ENCODE results near the gene PDE8A. TPM values are rescaled to one million over a fixed set of nuclear protein-coding genes. Genes with fewer than 3 reads are reported as not detected.

Gene PDE8A
- total and polyA plus RNA-seq, 2 of the 4 experiments (the other 2 are of a cell fraction), result 32.4 to 35.9 TPM

DNA sequence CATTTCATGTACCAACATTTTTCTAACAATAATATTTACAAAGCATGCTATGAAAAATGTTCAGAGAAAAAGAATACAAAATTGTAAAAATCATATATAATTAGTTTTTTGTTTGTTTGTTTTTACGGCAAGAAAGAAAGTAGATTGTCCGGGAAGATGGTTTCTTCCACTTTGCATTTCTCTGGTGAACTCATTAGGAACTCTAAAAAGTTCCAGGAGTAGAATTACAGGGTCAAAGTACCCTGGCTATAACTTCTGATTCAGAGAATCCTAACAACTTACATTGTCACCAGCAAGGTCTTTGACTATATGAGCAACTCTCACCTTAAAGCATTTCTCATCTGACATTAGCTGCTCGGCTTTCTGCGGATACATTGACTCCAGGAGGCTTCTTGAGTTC lies 196.7 kb downstream of the PDE8A start:
- Histone ChIP-seq H2BK120ac (ENCODE audit: low read depth, low read length) (no peak overlapping the region), H2AFZ (replicated peaks; ENCODE audit: low read length, poor library complexity) (no peak overlapping the region), H3K27me3 (ENCODE audit: control insufficient read depth, insufficient read depth, low read length) (peaks cover 9% of the 10 kb centered on the region), H3K36me3 (ENCODE audit: control insufficient read depth, insufficient read depth, low read length) (no peaks in the 10 kb centered on the region), H3K4me1 (ENCODE audit: control insufficient read depth, insufficient read depth, low read length) (peaks cover 2% of the 10 kb centered on the region; the same call in 1 of the 2 replicates), H4K20me1 (ENCODE audit: insufficient read depth, low read length) (no peaks in the 10 kb centered on the region), H2BK5ac (ENCODE audit: low read depth, low read length, poor library complexity, severe bottlenecking) (no peak overlapping the region), H3K9me3 (ENCODE audit: control insufficient read depth, insufficient read depth, low read length) (no peaks in the 10 kb centered on the region), H3K23ac (ENCODE audit: low read depth, low read length) (no peak overlapping the region), H3K27ac (ENCODE audit: insufficient read depth, low read length) (no peak overlapping the region), H4K5ac (ENCODE audit: low read depth, low read length) (no peak overlapping the region), H4K8ac (ENCODE audit: low read depth in 2 of 2, low read length in 2 of 2) (no peak overlapping the region), H3K56ac (ENCODE audit: extremely low read depth, insufficient read depth, low read length) (no peak overlapping the region), H4K91ac (ENCODE audit: insufficient read depth, low read depth, low read length) (no peak overlapping the region), H3K18ac (ENCODE audit: low read depth, low read length) (no peak overlapping the region), H3K4me2 (ENCODE audit: low read depth, low read length) (no peak overlapping the region), H2BK15ac (ENCODE audit: low read depth, low read length) (no peak overlapping the region), H3K79me1 (ENCODE audit: low read depth in 1 of 2, low read length in 2 of 2) (no peaks in the 10 kb centered on the region), H2AK9ac (replicated peaks; ENCODE audit: low read depth, low read length, poor library complexity) (no peak overlapping the region), H2BK20ac (ENCODE audit: low read depth, low read length) (no peak overlapping the region), H3K9me1 (ENCODE audit: insufficient read depth, low read length) (no peaks in the 10 kb centered on the region; the same call in 1 of the 2 replicates), H3K4me3 (ENCODE audit: insufficient read depth, low read depth, low read length) (no peak overlapping the region), H3K9ac (ENCODE audit: low read depth, low read length) (no peak overlapping the region), H2AK5ac (ENCODE audit: low read depth, low read length) (no peak overlapping the region), H3K4ac (ENCODE audit: low read depth, low read length) (no peak overlapping the region), H3K14ac (replicated peaks; ENCODE audit: low read depth, low read length) (no peak overlapping the region)
- no TSS peak for BruUV-seq (replicated peaks)
- ChIA-PET POLR2A (ENCODE audit: unreplicated experiment) (no interaction called here), CTCF (no interaction called here)
- no peak for ATAC-seq (ENCODE audit: low read depth)
- in situ Hi-C loops (cut with MboI; ENCODE audit: low sequenced_read_pairs) (no loop called here), dilution Hi-C loops (cut with HindIII; ENCODE audit: low sequenced_read_pairs, unreplicated experiment) (no loop called here), intact Hi-C loops (cut with micrococcal nuclease) (no loop called here)
- TF ChIP-seq, protein P1, sequence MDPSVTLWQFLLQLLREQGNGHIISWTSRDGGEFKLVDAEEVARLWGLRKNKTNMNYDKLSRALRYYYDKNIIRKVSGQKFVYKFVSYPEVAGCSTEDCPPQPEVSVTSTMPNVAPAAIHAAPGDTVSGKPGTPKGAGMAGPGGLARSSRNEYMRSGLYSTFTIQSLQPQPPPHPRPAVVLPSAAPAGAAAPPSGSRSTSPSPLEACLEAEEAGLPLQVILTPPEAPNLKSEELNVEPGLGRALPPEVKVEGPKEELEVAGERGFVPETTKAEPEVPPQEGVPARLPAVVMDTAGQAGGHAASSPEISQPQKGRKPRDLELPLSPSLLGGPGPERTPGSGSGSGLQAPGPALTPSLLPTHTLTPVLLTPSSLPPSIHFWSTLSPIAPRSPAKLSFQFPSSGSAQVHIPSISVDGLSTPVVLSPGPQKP (IDR thresholded peaks at IDR 0.05; ENCODE audit: borderline replicate concordance, low read depth, low read length), result no peak
- TF ChIP-seq MAFK (IDR thresholded peaks at IDR 0.05; ENCODE audit: low read depth, low read length) (no peak), MXI1 (IDR thresholded peaks at IDR 0.05; ENCODE audit: borderline replicate concordance, low read depth, low read length) (no peak), SMC3 (IDR thresholded peaks at IDR 0.05; ENCODE audit: low read depth, low read length) (no peak), RAD21 (IDR thresholded peaks at IDR 0.05; ENCODE audit: low read length) (no peak), MAZ (IDR thresholded peaks at IDR 0.05; ENCODE audit: borderline replicate concordance, low read depth, low read length) (no peak), POLR2A (IDR thresholded peaks at IDR 0.05; ENCODE audit: low read depth, low read length) (no peak)
- TF ChIP-seq, protein P2, sequence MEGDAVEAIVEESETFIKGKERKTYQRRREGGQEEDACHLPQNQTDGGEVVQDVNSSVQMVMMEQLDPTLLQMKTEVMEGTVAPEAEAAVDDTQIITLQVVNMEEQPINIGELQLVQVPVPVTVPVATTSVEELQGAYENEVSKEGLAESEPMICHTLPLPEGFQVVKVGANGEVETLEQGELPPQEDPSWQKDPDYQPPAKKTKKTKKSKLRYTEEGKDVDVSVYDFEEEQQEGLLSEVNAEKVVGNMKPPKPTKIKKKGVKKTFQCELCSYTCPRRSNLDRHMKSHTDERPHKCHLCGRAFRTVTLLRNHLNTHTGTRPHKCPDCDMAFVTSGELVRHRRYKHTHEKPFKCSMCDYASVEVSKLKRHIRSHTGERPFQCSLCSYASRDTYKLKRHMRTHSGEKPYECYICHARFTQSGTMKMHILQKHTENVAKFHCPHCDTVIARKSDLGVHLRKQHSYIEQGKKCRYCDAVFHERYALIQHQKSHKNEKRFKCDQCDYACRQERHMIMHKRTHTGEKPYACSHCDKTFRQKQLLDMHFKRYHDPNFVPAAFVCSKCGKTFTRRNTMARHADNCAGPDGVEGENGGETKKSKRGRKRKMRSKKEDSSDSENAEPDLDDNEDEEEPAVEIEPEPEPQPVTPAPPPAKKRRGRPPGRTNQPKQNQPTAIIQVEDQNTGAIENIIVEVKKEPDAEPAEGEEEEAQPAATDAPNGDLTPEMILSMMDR (conservative IDR thresholded peaks at IDR 0.05; ENCODE audit: low read depth, low read length), result no peak
- TF ChIP-seq, protein P3, sequence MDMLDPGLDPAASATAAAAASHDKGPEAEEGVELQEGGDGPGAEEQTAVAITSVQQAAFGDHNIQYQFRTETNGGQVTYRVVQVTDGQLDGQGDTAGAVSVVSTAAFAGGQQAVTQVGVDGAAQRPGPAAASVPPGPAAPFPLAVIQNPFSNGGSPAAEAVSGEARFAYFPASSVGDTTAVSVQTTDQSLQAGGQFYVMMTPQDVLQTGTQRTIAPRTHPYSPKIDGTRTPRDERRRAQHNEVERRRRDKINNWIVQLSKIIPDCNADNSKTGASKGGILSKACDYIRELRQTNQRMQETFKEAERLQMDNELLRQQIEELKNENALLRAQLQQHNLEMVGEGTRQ (IDR thresholded peaks at IDR 0.05; ENCODE audit: low read depth, low read length), result no peak
- no CpG with 5 or more reads among the region's 4 CpGs for WGBS, 2 experiments (ENCODE audit: extremely low coverage in 2 of 2, insufficient read length in 1 of 2)
- no peak for DNase-seq
